HG03175 (cell line): ENCODE results near the gene MYOM3.

Experiments used
- ATAC-seq: cut with Tn5 transposase; IDR thresholded peaks from one replicate; pipeline ENCODE4 v1.9.1; 2021; ENCODE audit warnings: mild to moderate bottlenecking, moderate library complexity; ENCODE audit not compliant: unreplicated experiment

The MYOM3 gene

GRCh38 chr1:24098943-24099638, 12.8 kb downstream of the MYOM3 start:
- no peak for ATAC-seq

GRCh38 chr1:24098102-24098501, 13.8 kb downstream of the MYOM3 start:
- ATAC-seq, result no peak

- no peak for ATAC-seq
Measured at GRCh38 chr1:24097663-24098062, 14.3 kb downstream of the MYOM3 start.

GRCh38 chr1:24096739-24097103, 15.2 kb downstream of the MYOM3 start:
- no peak for ATAC-seq

GRCh38 chr1:24096009-24096738, 15.8 kb downstream of the MYOM3 start:
- no peak for ATAC-seq

GRCh38 chr1:24095140-24095859, 16.6 kb downstream of the MYOM3 start:
- ATAC-seq, result no peak

- ATAC-seq, result no peak
Measured at GRCh38 chr1:24094554-24094953, 17.4 kb downstream of the MYOM3 start.

GRCh38 chr1:24093732-24094131, 18.2 kb downstream of the MYOM3 start:
- no peak for ATAC-seq

GRCh38 chr1:24092979-24093378, 19.0 kb downstream of the MYOM3 start:
- no peak for ATAC-seq

GRCh38 chr1:24091971-24092482, 19.9 kb downstream of the MYOM3 start:
- ATAC-seq, result no peak

GRCh38 chr1:24090736-24091135, 21.2 kb downstream of the MYOM3 start:
- no peak for ATAC-seq

- no peak for ATAC-seq
Measured at GRCh38 chr1:24089743-24090555, 22.0 kb downstream of the MYOM3 start.

GRCh38 chr1:24089027-24089742, 22.8 kb downstream of the MYOM3 start:
- ATAC-seq, result no peak

- ATAC-seq, result no peak
Measured at GRCh38 chr1:24086466-24086865, 25.5 kb downstream of the MYOM3 start.

- no peak for ATAC-seq
Measured at GRCh38 chr1:24085546-24085945, 26.4 kb downstream of the MYOM3 start.

GRCh38 chr1:24085007-24085406, 26.9 kb downstream of the MYOM3 start:
- no peak for ATAC-seq

GRCh38 chr1:24084050-24084449, 27.9 kb downstream of the MYOM3 start:
- no peak for ATAC-seq

GRCh38 chr1:24082372-24082771, 29.6 kb downstream of the MYOM3 start:
- ATAC-seq, result no peak

- ATAC-seq, result no peak
Measured at GRCh38 chr1:24081190-24081589, 30.7 kb downstream of the MYOM3 start.

GRCh38 chr1:24080131-24080530, 31.8 kb downstream of the MYOM3 start:
- no peak for ATAC-seq
